Epithelial cell of esophagus (primary cell): ENCODE data around the gene EHMT1.

Experiments used
- DNase-seq: peaks from one replicate; pipeline ENCODE4 v3.0.0; 2010; ENCODE audit warnings: low read depth
- H3K4me3 ChIP-seq: 2 replicates; pipeline ENCODE4 v1.5.1; 2011; ENCODE audit warnings: mild to moderate bottlenecking, low read length, control low read depth
- TF ChIP-seq, protein P1 (sequence below): IDR thresholded peaks from 2 replicates; pipeline ENCODE4 v1.5.1; 2011; ENCODE audit warnings: low read depth, mild to moderate bottlenecking, low read length, control low read depth, inconsistent platforms; ENCODE audit not compliant: insufficient read depth; ENCODE audit errors: missing control alignments

EHMT1 gene

DNA sequence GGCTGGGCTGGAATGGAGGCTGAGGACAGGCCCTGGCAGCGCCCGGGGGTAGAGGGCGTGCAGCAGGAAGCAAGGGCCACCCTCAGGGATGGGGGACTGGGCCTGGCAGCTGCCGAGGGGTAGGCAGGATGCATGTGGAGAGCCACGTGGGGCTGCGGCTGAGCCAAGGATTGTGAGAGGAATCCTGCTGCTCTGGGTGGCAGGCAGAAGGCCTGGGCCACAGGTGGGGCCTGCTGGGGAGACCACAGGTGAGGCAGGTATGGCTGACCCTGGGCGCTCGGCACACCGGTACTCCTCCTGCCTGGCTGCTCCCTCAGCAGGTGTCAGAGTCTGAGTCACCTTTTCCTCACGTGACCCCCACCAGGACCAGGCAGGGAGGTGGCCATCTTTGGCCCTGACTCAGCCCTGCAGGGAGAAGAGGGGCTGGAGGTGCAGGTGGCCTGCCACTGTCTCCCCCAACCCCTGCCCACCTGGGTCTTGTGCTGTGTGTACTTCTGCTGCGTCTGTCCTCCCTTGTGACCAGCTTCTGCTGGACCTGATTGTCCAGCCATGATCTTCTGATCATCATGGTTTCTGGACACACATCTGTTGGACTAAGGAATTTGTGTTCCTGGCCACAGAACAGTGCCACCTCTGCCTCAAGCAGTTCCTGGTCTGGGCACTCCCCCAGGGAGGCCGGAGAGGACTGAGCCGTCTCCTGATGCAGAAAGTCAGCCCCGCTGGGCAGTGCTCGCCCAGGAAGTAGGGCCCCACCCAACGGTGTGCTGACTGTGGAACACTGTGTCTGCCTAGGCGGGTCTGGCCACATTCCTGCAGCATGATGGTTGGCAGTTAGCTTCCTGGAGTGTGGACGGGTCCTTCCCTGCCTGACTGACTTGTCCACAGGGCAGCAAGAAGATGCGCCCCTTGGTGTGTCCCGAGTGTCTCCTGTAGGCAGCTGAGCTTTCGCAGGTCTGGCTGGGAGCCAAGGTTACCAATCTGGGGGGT lies 6.9 kb upstream of the EHMT1 start:
- TF ChIP-seq, protein P1, sequence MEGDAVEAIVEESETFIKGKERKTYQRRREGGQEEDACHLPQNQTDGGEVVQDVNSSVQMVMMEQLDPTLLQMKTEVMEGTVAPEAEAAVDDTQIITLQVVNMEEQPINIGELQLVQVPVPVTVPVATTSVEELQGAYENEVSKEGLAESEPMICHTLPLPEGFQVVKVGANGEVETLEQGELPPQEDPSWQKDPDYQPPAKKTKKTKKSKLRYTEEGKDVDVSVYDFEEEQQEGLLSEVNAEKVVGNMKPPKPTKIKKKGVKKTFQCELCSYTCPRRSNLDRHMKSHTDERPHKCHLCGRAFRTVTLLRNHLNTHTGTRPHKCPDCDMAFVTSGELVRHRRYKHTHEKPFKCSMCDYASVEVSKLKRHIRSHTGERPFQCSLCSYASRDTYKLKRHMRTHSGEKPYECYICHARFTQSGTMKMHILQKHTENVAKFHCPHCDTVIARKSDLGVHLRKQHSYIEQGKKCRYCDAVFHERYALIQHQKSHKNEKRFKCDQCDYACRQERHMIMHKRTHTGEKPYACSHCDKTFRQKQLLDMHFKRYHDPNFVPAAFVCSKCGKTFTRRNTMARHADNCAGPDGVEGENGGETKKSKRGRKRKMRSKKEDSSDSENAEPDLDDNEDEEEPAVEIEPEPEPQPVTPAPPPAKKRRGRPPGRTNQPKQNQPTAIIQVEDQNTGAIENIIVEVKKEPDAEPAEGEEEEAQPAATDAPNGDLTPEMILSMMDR: no peak
- peak; percentile 99 for DNase-seq
- peak overlapping the region; percentile 51 for H3K4me3 ChIP-seq

DNA sequence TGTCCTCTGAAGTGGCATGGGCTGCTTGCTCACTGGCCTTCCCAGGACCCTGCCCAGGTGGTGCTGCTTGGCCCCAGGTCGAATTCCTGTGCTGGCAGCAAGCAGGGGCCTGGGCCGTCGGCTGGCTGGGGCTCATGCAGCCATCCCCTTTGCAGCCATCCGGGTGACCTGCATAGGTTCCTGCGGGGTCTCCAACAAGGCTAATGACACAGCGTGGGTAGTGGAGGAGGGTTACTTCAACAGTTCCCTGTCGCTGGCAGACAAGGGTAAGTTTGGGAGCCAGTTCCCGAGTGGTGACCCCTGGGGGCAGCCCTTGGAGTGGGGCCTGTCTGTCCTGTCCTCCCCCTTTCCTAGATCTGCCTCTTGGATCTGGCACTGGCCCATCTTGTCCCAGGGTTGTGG lies 6.1 kb upstream of the EHMT1 start:
- TF ChIP-seq, protein P1: no peak
- no peak for DNase-seq
- H3K4me3 ChIP-seq: peak overlapping the region; percentile 51

DNA sequence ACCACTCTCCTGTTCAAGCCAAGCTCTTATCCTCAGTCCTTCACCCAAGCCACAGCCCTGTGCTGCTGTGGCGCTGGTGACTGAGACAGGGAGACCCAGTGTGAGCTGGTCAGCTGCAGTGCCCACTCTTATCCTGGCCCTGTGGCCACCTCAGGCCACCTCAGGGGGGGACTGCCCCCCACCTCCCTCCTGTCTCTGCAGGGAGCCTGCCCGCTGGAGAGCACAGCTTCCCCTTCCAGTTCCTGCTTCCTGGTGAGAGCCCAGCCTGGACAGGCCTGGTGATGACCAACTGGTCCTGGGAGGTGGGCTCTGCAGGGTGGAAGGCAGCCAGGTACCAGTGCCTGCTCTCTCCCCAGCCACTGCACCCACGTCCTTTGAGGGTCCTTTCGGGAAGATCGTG lies 5.5 kb upstream of the EHMT1 start:
- TF ChIP-seq, protein P1: no peak
- DNase-seq: no peak
- H3K4me3 ChIP-seq: peak overlapping the region; percentile 51

DNA sequence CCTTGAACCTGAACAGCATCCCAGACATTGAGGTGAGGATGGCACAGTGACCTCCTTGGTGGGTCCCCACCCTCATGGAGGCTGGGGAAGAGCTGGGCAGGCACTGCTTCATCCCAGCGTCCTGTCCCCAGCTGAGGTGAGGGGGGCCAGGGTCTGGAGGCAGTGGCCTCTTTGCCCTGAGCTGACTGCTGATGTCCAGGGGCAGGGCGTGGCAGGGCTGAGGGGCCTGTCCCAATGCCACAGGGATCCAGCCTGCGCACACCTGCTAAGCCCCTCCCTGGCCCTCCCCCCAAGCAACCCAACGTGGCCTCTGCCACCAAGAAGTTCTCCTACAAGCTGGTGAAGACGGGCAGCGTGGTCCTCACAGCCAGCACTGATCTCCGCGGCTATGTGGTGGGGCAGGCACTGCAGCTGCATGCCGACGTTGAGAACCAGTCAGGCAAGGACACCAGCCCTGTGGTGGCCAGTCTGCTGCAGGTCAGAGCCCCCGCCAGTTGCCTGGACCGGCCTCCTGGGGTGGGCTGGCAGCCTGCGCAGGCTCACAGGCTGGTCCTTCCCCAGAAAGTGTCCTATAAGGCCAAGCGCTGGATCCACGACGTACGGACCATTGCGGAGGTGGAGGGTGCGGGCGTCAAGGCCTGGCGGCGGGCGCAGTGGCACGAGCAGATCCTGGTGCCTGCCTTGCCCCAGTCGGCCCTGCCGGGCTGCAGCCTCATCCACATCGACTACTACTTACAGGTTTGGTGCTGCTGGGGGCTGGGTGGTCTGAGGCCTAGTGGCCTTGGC lies 4.9 kb upstream of the EHMT1 start:
- no peak for DNase-seq
- peak overlapping the region; percentile 51 for H3K4me3 ChIP-seq

DNA sequence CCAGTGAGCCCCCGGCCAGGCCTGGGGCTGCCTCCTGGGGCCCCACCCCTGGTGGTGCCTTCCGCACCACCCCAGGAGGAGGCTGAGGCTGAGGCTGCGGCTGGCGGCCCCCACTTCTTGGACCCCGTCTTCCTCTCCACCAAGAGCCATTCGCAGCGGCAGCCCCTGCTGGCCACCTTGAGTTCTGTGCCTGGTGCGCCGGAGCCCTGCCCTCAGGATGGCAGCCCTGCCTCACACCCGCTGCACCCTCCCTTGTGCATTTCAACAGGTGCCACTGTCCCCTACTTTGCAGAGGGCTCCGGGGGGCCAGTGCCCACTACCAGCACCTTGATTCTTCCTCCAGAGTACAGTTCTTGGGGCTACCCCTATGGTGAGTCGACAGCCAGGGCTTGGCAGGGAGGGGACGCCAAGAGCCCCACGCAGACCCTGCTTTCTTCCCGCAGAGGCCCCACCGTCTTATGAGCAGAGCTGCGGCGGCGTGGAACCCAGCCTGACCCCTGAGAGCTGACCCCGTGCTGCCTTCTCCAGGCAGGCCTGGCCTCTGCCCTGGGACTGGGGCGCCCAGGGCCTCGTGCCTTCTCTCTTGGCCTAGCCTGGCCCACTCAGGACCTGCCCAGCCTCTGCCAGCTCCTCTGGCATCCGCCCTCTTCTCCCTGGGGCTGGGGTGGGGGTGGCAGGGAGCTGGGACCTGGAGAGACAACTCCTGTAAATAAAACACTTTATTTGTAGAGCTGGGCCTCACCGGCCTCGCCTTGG lies 4.0 kb upstream of the EHMT1 start:
- no peak overlapping the region for H3K4me3 ChIP-seq
- DNase-seq: no peak
- TF ChIP-seq, protein P1: no peak

More for the DNA sequence above, 4.9 kb upstream of the EHMT1 start:
- TF ChIP-seq, protein P1: no peak

DNA sequence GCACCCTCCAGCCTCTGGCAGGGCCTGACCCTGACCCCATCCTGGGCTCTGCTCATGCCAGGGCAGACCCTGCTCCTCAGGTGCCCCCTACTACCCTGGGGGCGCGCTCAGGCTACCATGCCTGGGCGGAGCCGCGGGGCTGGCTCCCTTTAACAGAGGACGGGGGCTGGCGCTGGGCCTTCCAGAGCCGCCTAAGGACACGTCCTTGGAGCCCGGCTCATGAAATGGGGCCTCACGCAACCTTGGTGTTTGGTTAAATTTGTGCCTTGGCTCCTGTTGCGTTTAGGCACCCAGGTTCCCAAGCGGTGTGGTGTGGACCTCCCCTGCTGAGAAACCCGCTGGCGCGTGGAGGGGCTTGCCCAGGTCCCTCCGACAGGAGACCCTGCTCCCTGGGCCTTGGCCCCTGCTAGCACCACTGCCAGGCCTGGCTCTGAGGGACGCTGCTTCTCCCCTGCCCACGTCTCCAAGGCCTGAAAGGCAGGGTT lies 3.4 kb upstream of the EHMT1 start:
- DNase-seq: no peak
- H3K4me3 ChIP-seq: no peak overlapping the region
- TF ChIP-seq, protein P1: no peak
